Adrenal gland (tissue), 5 donors: ENCODE data around the gene CAPN2.

Source experiments
- POLR2A ChIP-seq, 2 donors: fragments of 450-650 bp; IDR thresholded peaks; one replicate each; pipeline ENCODE4 v1.6.1; 2017; ENCODE audit warnings: antibody characterized with exemption in 2 of 2, mild to moderate bottlenecking in 2 of 2, moderate library complexity in 1 of 2
- TF ChIP-seq, protein P1 (sequence below), 6 experiments: fragments of 450-650 bp in 4 of 6; fragments of 200-600 bp in 2 of 6; sonication (generic) in 1 of 6; IDR thresholded peaks; 1 replicate in 5 of 6; 2 replicates in 1 of 6; pipeline versions ENCODE4 v1.5.1 to v1.8.0; 2016 to 2021; ENCODE audit warnings: antibody characterized with exemption in 6 of 6, mild to moderate bottlenecking in 2 of 6, moderate library complexity in 1 of 6
- donor health status: DM: no; HTN: no; CAD: no.

DNA sequence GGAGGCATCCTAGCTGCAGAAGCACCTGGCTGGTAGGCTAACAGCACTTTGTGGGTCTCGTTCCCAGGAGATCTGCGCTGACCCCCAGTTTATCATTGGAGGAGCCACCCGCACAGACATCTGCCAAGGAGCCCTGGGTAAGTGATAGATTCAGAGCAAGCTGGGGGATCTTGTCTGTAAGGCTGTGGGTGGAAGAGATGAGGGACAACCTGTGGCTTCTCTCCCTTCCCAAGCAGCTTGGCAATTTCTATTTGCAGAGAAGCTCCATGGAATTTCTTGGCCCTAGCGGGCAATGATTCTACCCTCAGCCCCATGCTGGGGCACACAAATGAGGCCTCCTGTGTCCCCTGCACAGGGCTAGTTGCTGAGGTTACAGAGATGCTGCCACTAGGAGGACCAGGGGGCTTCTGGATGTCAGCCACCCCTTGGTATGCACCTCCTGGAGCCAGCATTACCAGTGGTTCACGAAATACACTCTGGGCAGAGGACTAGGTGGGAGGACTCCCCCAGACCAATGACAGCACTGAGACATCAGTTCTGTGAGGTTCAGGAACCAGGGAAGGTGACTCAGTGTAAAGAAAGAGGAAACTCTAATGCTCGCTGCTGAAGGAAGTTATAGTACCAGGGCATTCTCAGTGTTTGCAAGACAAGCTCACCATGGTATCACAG lies 5.5 kb downstream of the CAPN2 start:
- TF ChIP-seq POLR2A (IDR thresholded peaks at IDR 0.05): no peak
- TF ChIP-seq, protein P1, sequence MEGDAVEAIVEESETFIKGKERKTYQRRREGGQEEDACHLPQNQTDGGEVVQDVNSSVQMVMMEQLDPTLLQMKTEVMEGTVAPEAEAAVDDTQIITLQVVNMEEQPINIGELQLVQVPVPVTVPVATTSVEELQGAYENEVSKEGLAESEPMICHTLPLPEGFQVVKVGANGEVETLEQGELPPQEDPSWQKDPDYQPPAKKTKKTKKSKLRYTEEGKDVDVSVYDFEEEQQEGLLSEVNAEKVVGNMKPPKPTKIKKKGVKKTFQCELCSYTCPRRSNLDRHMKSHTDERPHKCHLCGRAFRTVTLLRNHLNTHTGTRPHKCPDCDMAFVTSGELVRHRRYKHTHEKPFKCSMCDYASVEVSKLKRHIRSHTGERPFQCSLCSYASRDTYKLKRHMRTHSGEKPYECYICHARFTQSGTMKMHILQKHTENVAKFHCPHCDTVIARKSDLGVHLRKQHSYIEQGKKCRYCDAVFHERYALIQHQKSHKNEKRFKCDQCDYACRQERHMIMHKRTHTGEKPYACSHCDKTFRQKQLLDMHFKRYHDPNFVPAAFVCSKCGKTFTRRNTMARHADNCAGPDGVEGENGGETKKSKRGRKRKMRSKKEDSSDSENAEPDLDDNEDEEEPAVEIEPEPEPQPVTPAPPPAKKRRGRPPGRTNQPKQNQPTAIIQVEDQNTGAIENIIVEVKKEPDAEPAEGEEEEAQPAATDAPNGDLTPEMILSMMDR (IDR thresholded peaks at IDR 0.05): no peak
